Umbilical cord (tissue), 2 donors: ENCODE results near the gene ADTRP. TPM values are rescaled to one million over a fixed set of nuclear protein-coding genes. Genes with fewer than 3 reads are reported as not detected.
A peak's percentile ranks its signal among the peaks of the same experiment; 100 is the strongest.

Source experiments
- DNase-seq: peaks from one replicate; pipeline ENCODE4 v3.0.0-alpha.2; 2015; ENCODE audit warnings: low spot score
- total RNA-seq: library from RNA; depleted of rRNA; stranded (reverse); fragments of >200 nt; gene quantifications from one replicate; pipeline ENCODE4 v1.2.3, GENCODE V29; 2014; ENCODE audit warnings: low replicate concordance; ENCODE audit not compliant: insufficient read depth

ADTRP gene
- total RNA-seq, 1 donor from 2014 or later: 2.2 TPM

GRCh38 chr6:11756726-11757125 is 21.9 kb downstream of the ADTRP start:
- no peak for DNase-seq

- no peak for DNase-seq
Measured at GRCh38 chr6:11756292-11756691, 22.3 kb downstream of the ADTRP start.

GRCh38 chr6:11755725-11756124 is 22.9 kb downstream of the ADTRP start:
- DNase-seq: no peak

GRCh38 chr6:11754625-11755271 is 23.9 kb downstream of the ADTRP start:
- DNase-seq: peak; percentile 53

GRCh38 chr6:11753798-11754197 is 24.8 kb downstream of the ADTRP start:
- no peak for DNase-seq

- no peak for DNase-seq
Measured at GRCh38 chr6:11752360-11752759, 26.2 kb downstream of the ADTRP start.

- no peak for DNase-seq
Measured at GRCh38 chr6:11750682-11751081, 27.9 kb downstream of the ADTRP start.

GRCh38 chr6:11748591-11749210 is 29.9 kb downstream of the ADTRP start:
- DNase-seq: no peak

- DNase-seq: no peak
Measured at GRCh38 chr6:11747021-11747420, 31.6 kb downstream of the ADTRP start.

GRCh38 chr6:11744753-11745152 is 33.9 kb downstream of the ADTRP start:
- DNase-seq: peak; percentile 77

GRCh38 chr6:11744101-11744500 is 34.5 kb downstream of the ADTRP start:
- no peak for DNase-seq

GRCh38 chr6:11740875-11741274 is 37.7 kb downstream of the ADTRP start:
- no peak for DNase-seq

GRCh38 chr6:11738661-11739375 is 39.8 kb downstream of the ADTRP start:
- no peak for DNase-seq

- DNase-seq: no peak
Measured at GRCh38 chr6:11738234-11738633, 40.4 kb downstream of the ADTRP start.

GRCh38 chr6:11736601-11737000 is 42.0 kb downstream of the ADTRP start:
- DNase-seq: no peak

- DNase-seq: no peak
Measured at GRCh38 chr6:11734861-11735613, 43.6 kb downstream of the ADTRP start.

- DNase-seq: peak; percentile 65
Measured at GRCh38 chr6:11732036-11732631, 46.5 kb downstream of the ADTRP start.

- no peak for DNase-seq
Measured at GRCh38 chr6:11731423-11731822, 47.2 kb downstream of the ADTRP start.

GRCh38 chr6:11730641-11731040 is 48.0 kb downstream of the ADTRP start:
- no peak for DNase-seq

- no peak for DNase-seq
Measured at GRCh38 chr6:11729076-11729475, 49.5 kb downstream of the ADTRP start.

GRCh38 chr6:11727998-11728961 is 50.3 kb downstream of the ADTRP start:
- DNase-seq: no peak
